Measurements from ENCODE around the gene IGFBP5. TPM values are rescaled to one million over a fixed set of nuclear protein-coding genes. Genes with fewer than 3 reads are reported as not detected.

Gene IGFBP5
- total and polyA plus RNA-seq, 2 donors (not counting 3 experiments of a cell fraction or from before 2014, with no cell fraction given) = 0.06 TPM; not detected in 1

DNA sequence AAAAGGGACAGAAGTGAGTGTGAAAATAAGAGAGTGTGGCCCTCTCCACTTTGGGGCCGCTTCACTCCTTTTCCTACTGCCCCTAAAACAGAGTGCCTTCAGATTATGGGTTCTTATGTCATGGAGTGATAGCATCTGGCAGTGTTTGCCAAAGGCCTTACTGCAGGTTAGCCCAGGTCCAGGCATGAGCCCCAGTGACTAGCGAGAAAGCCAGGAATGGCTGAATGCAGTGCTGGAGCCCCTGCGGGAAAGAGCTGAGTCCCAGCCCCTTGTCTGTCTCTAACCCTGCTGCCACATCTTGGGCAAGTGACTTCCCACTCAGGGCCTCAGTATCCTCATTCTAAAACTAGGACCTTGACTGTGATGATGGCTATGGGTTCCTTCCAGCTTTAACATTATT, 6.0 kb downstream of the IGFBP5 start:
- TF ChIP-seq GATA2 (IDR thresholded peaks at IDR 0.05; ENCODE audit: insufficient read depth, insufficient read length, low read depth, low read length) = no peak
- TF ChIP-seq FOS (IDR thresholded peaks at IDR 0.05; ENCODE audit: borderline replicate concordance, insufficient read depth, low read length) = no peak
- TF ChIP-seq JUN (IDR thresholded peaks at IDR 0.05; ENCODE audit: borderline replicate concordance, insufficient read depth, insufficient read length, low read depth) = no peak
- TF ChIP-seq EZH2 (IDR thresholded peaks at IDR 0.05; ENCODE audit: borderline replicate concordance, low read depth, low read length, severe bottlenecking) = no peak
- TF ChIP-seq POLR2A (IDR thresholded peaks at IDR 0.05; ENCODE audit: low read depth, low read length) = no peak
- no peak for TF ChIP-seq MYC (IDR thresholded peaks at IDR 0.05; ENCODE audit: low read depth, low read length)
- TF ChIP-seq, protein P1, sequence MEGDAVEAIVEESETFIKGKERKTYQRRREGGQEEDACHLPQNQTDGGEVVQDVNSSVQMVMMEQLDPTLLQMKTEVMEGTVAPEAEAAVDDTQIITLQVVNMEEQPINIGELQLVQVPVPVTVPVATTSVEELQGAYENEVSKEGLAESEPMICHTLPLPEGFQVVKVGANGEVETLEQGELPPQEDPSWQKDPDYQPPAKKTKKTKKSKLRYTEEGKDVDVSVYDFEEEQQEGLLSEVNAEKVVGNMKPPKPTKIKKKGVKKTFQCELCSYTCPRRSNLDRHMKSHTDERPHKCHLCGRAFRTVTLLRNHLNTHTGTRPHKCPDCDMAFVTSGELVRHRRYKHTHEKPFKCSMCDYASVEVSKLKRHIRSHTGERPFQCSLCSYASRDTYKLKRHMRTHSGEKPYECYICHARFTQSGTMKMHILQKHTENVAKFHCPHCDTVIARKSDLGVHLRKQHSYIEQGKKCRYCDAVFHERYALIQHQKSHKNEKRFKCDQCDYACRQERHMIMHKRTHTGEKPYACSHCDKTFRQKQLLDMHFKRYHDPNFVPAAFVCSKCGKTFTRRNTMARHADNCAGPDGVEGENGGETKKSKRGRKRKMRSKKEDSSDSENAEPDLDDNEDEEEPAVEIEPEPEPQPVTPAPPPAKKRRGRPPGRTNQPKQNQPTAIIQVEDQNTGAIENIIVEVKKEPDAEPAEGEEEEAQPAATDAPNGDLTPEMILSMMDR (IDR thresholded peaks at IDR 0.05; ENCODE audit: extremely low read depth in 1 of 2, insufficient read depth in 1 of 2, low read depth in 1 of 2, low read length in 2 of 2) = no peak
- TF ChIP-seq, protein P2, sequence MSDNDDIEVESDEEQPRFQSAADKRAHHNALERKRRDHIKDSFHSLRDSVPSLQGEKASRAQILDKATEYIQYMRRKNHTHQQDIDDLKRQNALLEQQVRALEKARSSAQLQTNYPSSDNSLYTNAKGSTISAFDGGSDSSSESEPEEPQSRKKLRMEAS (IDR thresholded peaks at IDR 0.05; ENCODE audit: insufficient read depth, insufficient read length) = no peak
- H2AFZ ChIP-seq (ENCODE audit: low read depth, low read length) = no peak overlapping the region
- no TSS peak for BruUV-seq (replicated peaks)
- H3K9ac ChIP-seq (replicated peaks; ENCODE audit: extremely low read depth, insufficient read depth, low read length) = no peak overlapping the region
- dilution Hi-C loops (cut with MboI; ENCODE audit: extremely low pct_ligation_motif_present, low sequenced_read_pairs) (no loop called here), intact Hi-C loops (cut with micrococcal nuclease) (no loop called here)
- DNase-seq (ENCODE audit: low read depth, low spot score) (no peak), FAIRE-seq (no peak)
- H3K4me1 ChIP-seq (ENCODE audit: control insufficient read depth, extremely low read depth, insufficient read depth, low read length) = peaks cover 20% of the 10 kb centered on the region
- CTCF ChIA-PET = interaction anchor here (1.1 to 2.1 kb wide), 5 partner anchors 9 to 1023 kb away, joined by 4 to 8 read pairs (median 6); no protein-coding TSS in a partner anchor
- H3K79me2 ChIP-seq (ENCODE audit: control insufficient read depth, insufficient read depth, low read length) = no peaks in the 10 kb centered on the region
- H3K4me2 ChIP-seq (ENCODE audit: insufficient read depth, low read length) = no peak overlapping the region
- POLR2A ChIA-PET = no interaction called here
- no peak overlapping the region for H3K27ac ChIP-seq (ENCODE audit: insufficient read depth, low read depth, low read length)
- H3K27me3 ChIP-seq (ENCODE audit: control insufficient read depth in 2 of 2, insufficient read depth in 2 of 2, low read length in 2 of 2) = peaks cover 45 to 47% of the 10 kb centered on the region in 2 experiments
- H3K9me1 ChIP-seq (replicated peaks; ENCODE audit: control insufficient read depth, extremely low read depth, insufficient read depth, low read length) = no peaks in the 10 kb centered on the region
- no peaks in the 10 kb centered on the region for H3K36me3 ChIP-seq (ENCODE audit: control insufficient read depth in 2 of 2, extremely low read depth in 1 of 2, insufficient read depth in 2 of 2, low read length in 2 of 2)
- no peaks in the 10 kb centered on the region for H4K20me1 ChIP-seq (replicated peaks; ENCODE audit: control insufficient read depth, extremely low read depth, insufficient read depth, low read length)
- no peaks in the 10 kb centered on the region for H3K9me3 ChIP-seq (replicated peaks; ENCODE audit: control insufficient read depth, insufficient read depth, low read length)
- no peak overlapping the region for H3K4me3 ChIP-seq (replicated peaks in 1 of 3; ENCODE audit: insufficient read depth in 1 of 3, low read depth in 1 of 3, low read length in 3 of 3)
